Subcutaneous abdominal adipose tissue (tissue), 5 donors: ENCODE measurements around the gene HOXD8.

Source experiments
- H3K27ac ChIP-seq: one replicate; pipeline ENCODE4 v1.7.0; 2013; ENCODE audit warnings: low read depth, mild to moderate bottlenecking, inconsistent platforms, low read length, moderate library complexity
- H3K27me3 ChIP-seq, 5 donors: one replicate each; pipeline ENCODE4 v1.7.0; 2013; ENCODE audit warnings: low read length in 5 of 5, inconsistent platforms in 1 of 5; ENCODE audit not compliant: control insufficient read depth in 5 of 5, insufficient read depth in 4 of 5
- H3K36me3 ChIP-seq, 5 donors: one replicate each; pipeline ENCODE4 v1.7.0; 2013; ENCODE audit warnings: low read length in 5 of 5; ENCODE audit not compliant: control insufficient read depth in 5 of 5, insufficient read depth in 5 of 5
- H3K4me1 ChIP-seq, 5 donors: one replicate each; pipeline ENCODE4 v1.7.0; 2013; ENCODE audit warnings: low read length in 5 of 5, mild to moderate bottlenecking in 3 of 5, moderate library complexity in 1 of 5; ENCODE audit not compliant: control insufficient read depth in 5 of 5, insufficient read depth in 5 of 5
- H3K4me3 ChIP-seq, 5 donors: one replicate each; pipeline ENCODE4 v1.7.0; 2013; ENCODE audit warnings: low read length in 5 of 5, low read depth in 1 of 5
- H3K9ac ChIP-seq, 5 donors: one replicate each; pipeline ENCODE4 v1.7.0; 2013; ENCODE audit warnings: low read length in 5 of 5, mild to moderate bottlenecking in 4 of 5, moderate library complexity in 3 of 5
- H3K9me3 ChIP-seq, 5 donors: one replicate each; pipeline ENCODE4 v1.7.0; 2013; ENCODE audit warnings: low read length in 5 of 5; ENCODE audit not compliant: control insufficient read depth in 5 of 5
- donor health status: healthy.
- donor health status: healthy.
- donor health status: healthy.
- donor health status: healthy.
- donor health status: healthy.

The HOXD8 gene

DNA sequence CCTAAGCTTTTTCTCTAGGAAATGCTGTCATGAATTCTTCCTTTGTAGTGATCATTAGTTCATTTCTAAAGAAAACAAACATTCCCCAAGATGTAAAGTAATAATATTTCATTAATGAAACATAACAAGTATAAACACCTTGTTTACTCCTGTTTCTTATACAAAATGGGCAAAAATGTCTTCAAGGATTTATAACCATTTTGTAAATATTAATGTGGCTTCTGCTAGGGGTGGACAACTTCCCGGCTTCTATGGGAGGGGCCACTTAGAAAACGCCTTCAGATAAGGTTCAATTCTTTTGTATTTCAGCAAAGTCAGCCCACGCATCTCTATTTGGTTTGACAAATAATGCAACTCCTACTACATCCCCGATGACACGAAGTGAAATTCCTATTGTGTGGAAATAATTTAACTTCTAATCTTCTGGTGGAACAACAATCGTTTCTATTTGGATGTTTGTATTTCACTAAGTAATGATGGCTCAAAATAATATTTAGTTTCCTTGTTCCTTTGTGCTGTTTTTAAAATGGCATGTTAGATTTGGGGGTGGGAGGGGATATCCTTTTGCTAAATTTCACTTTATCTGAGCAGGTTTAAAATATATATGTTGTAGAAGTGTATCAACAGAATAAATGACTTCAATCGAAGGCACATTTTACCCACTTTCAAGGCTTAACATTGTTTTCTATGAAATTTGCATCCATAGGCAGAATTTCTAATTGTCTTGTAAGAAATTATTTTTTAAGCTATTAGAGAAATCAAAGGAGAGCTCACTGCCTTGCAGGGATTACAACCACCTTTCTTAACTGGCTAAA, 44.3 kb downstream of the HOXD8 start:
- Histone ChIP-seq H3K4me3 (no peak overlapping the region), H3K4me1 (peaks cover 0 to 25% (median 19%) of the 10 kb centered on the region in 5 donors), H3K9ac (no peak overlapping the region), H3K27ac (no peak overlapping the region), H3K36me3 (peaks cover 0 to 4% (median 0%) of the 10 kb centered on the region in 5 donors), H3K27me3 (peaks cover 11 to 53% (median 19%) of the 10 kb centered on the region in 5 donors), H3K9me3 (no peaks in the 10 kb centered on the region)

DNA sequence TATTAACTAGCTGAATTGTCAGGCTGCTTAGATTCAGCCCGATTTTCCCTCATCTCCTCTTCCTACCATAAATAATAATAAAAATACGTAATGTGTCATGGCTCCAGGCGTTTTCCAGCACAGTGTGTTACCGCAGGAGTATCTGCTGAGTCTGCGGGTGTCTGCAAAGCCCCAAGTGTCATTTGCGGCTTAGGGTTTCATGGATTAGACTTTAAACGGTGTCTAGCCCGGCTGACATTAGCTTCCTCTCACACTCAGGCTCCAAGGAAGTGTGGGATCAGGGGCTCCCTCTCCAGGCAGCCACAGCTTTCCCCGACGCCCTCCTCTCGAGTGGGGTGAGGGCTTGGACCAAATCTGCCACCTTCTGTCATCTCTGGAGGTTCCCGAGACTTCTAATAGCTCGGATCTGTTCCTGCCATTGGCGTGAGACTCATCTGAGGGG, 44.9 kb downstream of the HOXD8 start:
- Histone ChIP-seq H3K9me3 (no peaks in the 10 kb centered on the region), H3K36me3 (peaks cover 0 to 4% (median 0%) of the 10 kb centered on the region in 5 donors), H3K27ac (no peak overlapping the region), H3K27me3 (peaks cover 11 to 53% (median 22%) of the 10 kb centered on the region in 5 donors), H3K9ac (no peak overlapping the region), H3K4me3 (peak overlapping the region in 1 of 5 donors; percentile 6), H3K4me1 (peaks cover 0 to 27% (median 19%) of the 10 kb centered on the region in 5 donors)

DNA sequence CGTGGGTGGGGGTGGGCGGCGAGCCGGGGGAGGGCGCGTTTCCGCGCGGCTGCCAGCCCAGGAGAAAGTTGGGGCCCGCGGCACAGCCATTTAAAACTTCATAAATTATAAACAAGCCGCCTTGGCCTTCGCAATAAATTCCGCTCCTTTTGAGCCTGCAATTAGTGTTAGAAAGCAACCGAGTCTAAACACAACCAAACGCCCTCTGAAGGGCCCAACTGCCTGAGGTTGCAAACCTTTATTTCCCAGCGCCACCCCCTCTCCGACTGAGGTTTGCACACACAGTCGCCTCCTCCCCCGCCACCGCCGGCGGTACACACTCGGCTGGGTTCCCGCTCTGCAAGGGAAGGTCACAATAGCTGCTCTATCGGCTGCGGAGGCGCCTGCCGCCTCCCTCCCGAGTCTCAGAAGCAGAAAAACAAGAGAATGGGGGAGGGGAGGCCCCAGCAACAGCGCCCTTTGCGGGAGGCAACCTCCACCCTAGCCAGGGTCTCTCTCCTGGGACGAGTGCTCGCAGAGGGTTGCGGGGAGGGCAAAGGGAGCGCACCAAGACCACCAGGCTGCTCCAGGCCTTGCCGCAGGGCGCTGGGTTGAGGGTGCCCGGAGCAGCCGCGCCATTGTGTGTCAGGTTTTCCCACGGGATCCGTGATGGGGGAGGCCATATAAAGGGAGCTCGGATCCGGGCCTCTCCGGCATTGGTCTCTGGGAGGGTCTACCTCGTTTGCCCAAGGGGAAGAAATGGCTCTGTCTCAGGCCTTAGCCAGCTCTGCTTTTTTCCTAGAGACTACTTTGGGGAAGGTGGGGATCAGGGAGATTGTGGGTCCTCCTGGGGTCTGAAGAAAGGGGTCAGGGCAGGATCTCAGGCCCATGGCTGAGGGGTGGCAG, 45.6 kb downstream of the HOXD8 start:
- Histone ChIP-seq H3K27me3 (peaks cover 11 to 58% (median 22%) of the 10 kb centered on the region in 5 donors), H3K9ac (no peak overlapping the region), H3K9me3 (no peaks in the 10 kb centered on the region), H3K36me3 (peaks cover 0 to 4% (median 0%) of the 10 kb centered on the region in 5 donors), H3K4me1 (peaks cover 0 to 27% (median 19%) of the 10 kb centered on the region in 5 donors), H3K27ac (no peak overlapping the region), H3K4me3 (peak overlapping the region in 2 of 5 donors; percentile 6 to 32)

DNA sequence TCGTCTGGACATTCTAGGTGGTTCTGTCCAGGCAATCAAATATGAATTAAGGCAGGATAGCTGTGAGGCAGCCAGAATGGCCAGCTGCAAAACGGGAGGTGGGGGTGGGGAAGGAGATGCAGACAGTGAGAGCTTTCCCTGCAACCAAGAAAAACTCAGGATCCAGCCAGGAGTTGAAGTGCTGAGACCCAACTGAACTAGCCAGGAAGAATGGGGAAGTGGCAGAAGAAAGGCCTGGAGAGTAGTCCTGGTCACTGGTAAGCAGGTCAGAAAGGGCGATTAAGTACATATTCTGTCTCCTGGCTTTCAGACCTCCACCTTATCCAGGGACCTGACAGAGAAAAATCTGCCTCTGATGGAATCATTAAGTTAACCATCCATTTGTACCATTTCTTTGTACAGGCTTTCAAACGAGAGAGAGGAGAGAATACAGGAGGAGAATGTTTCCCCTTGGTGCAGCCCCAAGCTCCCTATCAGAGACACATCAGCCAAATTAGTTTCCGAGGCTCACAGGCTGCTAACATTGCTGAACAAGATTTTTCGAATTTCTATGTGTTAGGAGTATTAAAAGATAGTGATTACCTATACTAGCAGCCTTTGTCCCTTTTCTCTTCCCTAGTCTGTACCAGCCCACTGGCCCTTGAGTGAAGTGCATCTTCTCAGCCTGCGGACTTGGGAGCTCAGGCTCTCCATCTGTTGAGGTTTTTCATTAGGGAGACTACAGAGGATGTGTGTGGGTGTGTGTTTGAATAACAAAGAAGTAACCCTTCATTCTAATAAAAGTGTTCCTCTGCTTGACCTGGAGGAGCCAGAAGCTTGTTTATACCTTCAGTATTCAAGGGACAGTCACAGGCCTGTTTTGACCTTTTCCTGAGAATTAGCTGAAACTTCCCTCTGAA, 46.5 kb downstream of the HOXD8 start:
- Histone ChIP-seq H3K9me3 (no peaks in the 10 kb centered on the region), H3K27ac (no peak overlapping the region), H3K9ac (no peak overlapping the region), H3K27me3 (peaks cover 11 to 63% (median 22%) of the 10 kb centered on the region in 5 donors), H3K4me3 (no peak overlapping the region), H3K36me3 (peaks cover 0 to 4% (median 0%) of the 10 kb centered on the region in 5 donors), H3K4me1 (peaks cover 0 to 27% (median 19%) of the 10 kb centered on the region in 5 donors)

DNA sequence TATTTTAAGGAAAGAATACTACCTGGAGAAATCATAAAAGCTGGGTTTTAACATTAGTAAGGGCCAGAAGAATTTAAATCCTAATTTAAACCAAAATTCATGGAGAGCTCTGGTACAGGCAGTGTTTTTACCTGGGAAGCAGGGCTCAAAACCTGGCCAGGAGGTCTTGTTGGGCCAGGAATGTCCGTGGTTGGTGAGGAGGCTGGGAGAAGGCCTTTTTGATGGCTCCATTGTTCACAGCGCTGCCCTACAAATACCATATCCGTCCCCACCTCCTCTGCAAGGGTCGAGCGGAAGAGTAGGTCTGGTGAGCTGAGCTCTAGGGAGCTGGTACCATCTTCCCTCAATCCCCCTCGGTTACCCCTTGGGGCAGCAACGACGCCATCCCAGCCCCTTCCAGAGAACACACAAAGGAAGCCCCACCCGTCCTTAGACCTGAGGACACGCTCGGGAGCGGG, 48.1 kb downstream of the HOXD8 start:
- no peaks in the 10 kb centered on the region for H3K9me3 ChIP-seq
- peak overlapping the region; percentile 61 to 72 (median 66) for H3K4me3 ChIP-seq
- H3K27me3 ChIP-seq: peaks cover 9 to 50% (median 21%) of the 10 kb centered on the region in 5 donors
- H3K9ac ChIP-seq: peak overlapping the region in 1 of 5 donors; percentile 41
- peaks cover 0 to 27% (median 19%) of the 10 kb centered on the region in 5 donors for H3K4me1 ChIP-seq
- no peak overlapping the region for H3K27ac ChIP-seq
- no peaks in the 10 kb centered on the region for H3K36me3 ChIP-seq

DNA sequence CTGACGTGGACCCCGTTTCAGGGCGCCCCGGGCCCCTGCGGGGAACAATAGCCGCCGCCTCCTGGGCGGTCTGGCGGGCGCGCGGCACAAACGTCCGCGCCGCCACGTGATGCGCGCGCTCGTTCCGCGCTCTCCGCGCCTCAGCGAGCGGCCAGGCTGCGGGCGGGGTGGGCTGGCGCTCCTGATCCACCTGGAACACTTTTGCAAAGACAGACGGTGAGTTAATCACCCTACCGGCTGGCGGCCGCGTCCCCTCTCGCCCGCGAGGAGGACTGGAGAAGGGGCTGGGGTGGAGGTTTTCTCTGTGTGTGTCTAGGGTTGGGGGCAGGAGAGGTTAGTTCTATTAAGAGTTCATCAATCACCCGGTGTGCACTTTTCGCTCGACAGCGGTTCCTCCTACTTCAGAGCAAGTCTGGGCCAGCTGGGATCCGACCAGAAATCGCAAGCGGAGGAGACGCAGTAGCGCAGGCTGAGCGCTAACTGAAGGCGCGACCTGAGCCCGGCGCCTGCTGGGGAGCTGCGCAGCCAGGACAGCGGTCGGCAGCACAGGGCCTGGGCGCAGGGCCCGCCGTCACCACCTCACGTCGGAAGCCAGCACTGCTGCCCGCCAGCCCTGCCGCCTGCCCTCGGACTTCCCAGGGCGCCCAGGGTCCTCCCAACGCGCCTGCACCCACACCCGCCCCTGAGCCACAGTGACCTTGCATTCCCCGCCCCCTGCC, 48.7 kb downstream of the HOXD8 start:
- Histone ChIP-seq H3K27ac (no peak overlapping the region), H3K36me3 (no peaks in the 10 kb centered on the region), H3K9me3 (no peaks in the 10 kb centered on the region), H3K9ac (peak overlapping the region in 1 of 5 donors; percentile 41), H3K27me3 (peaks cover 9 to 51% (median 19%) of the 10 kb centered on the region in 5 donors), H3K4me3 (peak overlapping the region; percentile 36 to 72 (median 66)), H3K4me1 (peaks cover 0 to 27% (median 19%) of the 10 kb centered on the region in 5 donors)

DNA sequence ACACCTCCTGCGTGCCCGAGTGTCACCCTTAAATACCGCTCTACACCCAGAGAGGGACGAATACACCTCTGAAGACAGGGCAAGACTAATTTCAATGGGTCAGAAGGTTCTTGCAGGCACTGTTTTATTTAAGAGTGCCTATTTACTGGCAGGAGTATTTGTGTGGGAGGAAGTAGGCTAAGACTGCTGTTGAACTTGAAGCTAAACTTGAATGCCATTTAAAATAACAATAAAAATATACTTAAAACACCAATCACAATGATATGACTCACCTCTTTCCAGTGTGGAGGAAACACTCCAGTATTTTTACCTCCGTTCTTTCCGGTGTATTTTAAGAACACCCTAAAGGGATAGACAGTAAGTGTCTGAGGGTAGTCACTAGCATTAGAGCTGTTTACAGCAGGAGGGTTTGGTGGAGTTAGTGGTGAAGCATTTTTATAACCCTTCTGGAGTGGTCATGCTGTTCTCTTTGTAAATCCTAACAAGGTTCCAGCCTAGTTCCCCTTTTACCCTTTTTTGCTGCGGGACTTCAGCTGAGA, 49.3 kb downstream of the HOXD8 start:
- no peaks in the 10 kb centered on the region for H3K9me3 ChIP-seq
- H3K36me3 ChIP-seq: no peaks in the 10 kb centered on the region
- no peak overlapping the region for H3K27ac ChIP-seq
- peak overlapping the region in 4 of 5 donors; percentile 64 to 72 (median 68) for H3K4me3 ChIP-seq
- no peak overlapping the region for H3K9ac ChIP-seq
- H3K4me1 ChIP-seq: peaks cover 0 to 27% (median 19%) of the 10 kb centered on the region in 5 donors
- H3K27me3 ChIP-seq: peaks cover 4 to 50% (median 19%) of the 10 kb centered on the region in 5 donors

DNA sequence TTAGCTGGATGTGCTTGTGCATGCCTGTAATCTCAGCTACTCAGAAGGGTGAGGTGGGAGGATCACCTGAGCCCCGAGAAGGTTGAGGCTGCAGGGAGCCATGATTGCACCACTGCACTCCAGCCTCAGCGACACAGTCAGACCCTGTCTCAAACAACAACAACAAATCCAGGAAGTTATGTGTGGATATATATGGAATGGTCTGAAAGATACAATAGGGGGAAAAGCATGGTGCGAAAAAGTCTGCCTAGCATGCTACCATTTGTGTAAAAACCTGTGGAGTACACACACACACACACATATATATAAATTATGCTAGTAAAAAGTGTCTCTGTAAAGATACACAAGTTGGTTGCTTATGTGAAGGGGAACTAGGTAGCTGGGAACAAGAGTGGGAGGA, 52.0 kb downstream of the HOXD8 start:
- H3K4me1 ChIP-seq: peaks cover 0 to 19% (median 14%) of the 10 kb centered on the region in 5 donors

More for the DNA sequence above, 52.0 kb downstream of the HOXD8 start:
- no peaks in the 10 kb centered on the region for H3K36me3 ChIP-seq
- peaks cover 4 to 34% (median 12%) of the 10 kb centered on the region in 5 donors for H3K27me3 ChIP-seq
- H3K27ac ChIP-seq: no peak overlapping the region
- H3K9me3 ChIP-seq: no peaks in the 10 kb centered on the region
- H3K9ac ChIP-seq: no peak overlapping the region
- H3K4me3 ChIP-seq: no peak overlapping the region
